CD4-positive, alpha-beta T cell (primary cell): Measurements from ENCODE around the gene TIMD4. TPM values are rescaled to one million over a fixed set of nuclear protein-coding genes. Genes with fewer than 3 reads are reported as not detected.

Source experiments
- ATAC-seq: fragments of 200-7000 bp; cut with Tn5 transposase; one replicate; pipeline ENCODE4 v1.10.0; 2022; ENCODE audit warnings: mild to moderate bottlenecking; ENCODE audit not compliant: poor library complexity
- CTCF ChIA-PET: fragments of 350-600 bp; sonication (Branson Sonifier 250); formaldehyde crosslinking; loops from one replicate; lab custom pipeline; 2021; ENCODE audit warnings: antibody characterized with exemption, inconsistent platforms; lab: Charles Lee
- POLR2A ChIA-PET: fragments of 350-600 bp; sonication (Branson Sonifier 250); formaldehyde crosslinking; loops from one replicate; lab custom pipeline; 2021; ENCODE audit warnings: antibody characterized with exemption, inconsistent platforms; lab: Charles Lee
- DNase-seq, 14 experiments: peaks; one replicate each; pipeline ENCODE4 v3.0.0-alpha.2; 2013 to 2020; ENCODE audit warnings: mixed read lengths in 2 of 14
- H3K27ac ChIP-seq, 2 donors: one replicate each; pipeline versions ENCODE4 v1.5.1 to v1.7.0; 2013; ENCODE audit warnings: low read length in 2 of 2, low read depth in 1 of 2, mild to moderate bottlenecking in 1 of 2
- H3K27me3 ChIP-seq, 2 experiments: 1 replicate in 1 of 2; 2 replicates in 1 of 2; pipeline versions ENCODE4 v1.6.1 to v1.7.0; 2013; ENCODE audit warnings: low read length in 2 of 2, control low read depth in 1 of 2, mild to moderate bottlenecking in 1 of 2, moderate library complexity in 1 of 2; ENCODE audit not compliant: insufficient read depth in 2 of 2, control insufficient read depth in 1 of 2
- H3K36me3 ChIP-seq: one replicate; pipeline ENCODE4 v1.6.1; 2013; ENCODE audit warnings: low read length, control low read depth; ENCODE audit not compliant: insufficient read depth
- H3K4me1 ChIP-seq: one replicate; pipeline ENCODE4 v1.6.1; 2013; ENCODE audit warnings: low read length, control low read depth; ENCODE audit not compliant: insufficient read depth
- H3K4me3 ChIP-seq: one replicate; pipeline ENCODE4 v1.5.1; 2013; ENCODE audit warnings: mild to moderate bottlenecking, low read length, moderate library complexity
- H3K9me3 ChIP-seq, 2 experiments: 1 replicate in 1 of 2; 2 replicates in 1 of 2; pipeline versions ENCODE4 v1.6.1 to v1.7.0; 2013; ENCODE audit warnings: low read length in 2 of 2, mild to moderate bottlenecking in 2 of 2, control low read depth in 1 of 2, moderate library complexity in 1 of 2; ENCODE audit not compliant: control insufficient read depth in 1 of 2, insufficient read depth in 1 of 2
- H3K27ac Mint-ChIP-seq: one replicate; pipeline ENCODE4 v1.8.0; 2020; ENCODE audit warnings: mixed read lengths
- H3K27me3 Mint-ChIP-seq: one replicate; pipeline ENCODE4 v1.8.0; 2021; ENCODE audit warnings: mixed read lengths
- H3K36me3 Mint-ChIP-seq: one replicate; pipeline ENCODE4 v1.8.0; 2021; ENCODE audit warnings: low read depth, mixed read lengths
- H3K4me1 Mint-ChIP-seq: one replicate; pipeline ENCODE4 v1.8.0; 2021; ENCODE audit warnings: low read depth, mixed read lengths
- H3K4me3 Mint-ChIP-seq: one replicate; pipeline ENCODE4 v1.8.0; 2020; ENCODE audit warnings: mild to moderate bottlenecking, mixed read lengths
- H3K9me3 Mint-ChIP-seq: one replicate; pipeline ENCODE4 v1.8.0; 2020; ENCODE audit warnings: mixed read lengths
- intact Hi-C, 2 experiments: fragments of 100-400 bp; cut with DNase I in 1 of 2; cut with micrococcal nuclease in 1 of 2; formaldehyde crosslinking; loops; one replicate each; pipeline versions ENCODE4 v1.15.1 to v1.9.0; 2023 to 2025; cut with DNase I, micrococcal nuclease
- total RNA-seq, 174 experiments: library from RNA in 2 of 174; stranded (reverse) in 2 of 174; gene quantifications; one replicate each; pipeline ENCODE4 v1.2.3 and lab custom pipeline; 2021 to 2026
- TF ChIP-seq, protein P1 (sequence below): fragments of 200-600 bp; IDR thresholded peaks from one replicate; pipeline ENCODE4 v1.8.0; 2022; ENCODE audit warnings: antibody characterized with exemption, mild to moderate bottlenecking

TIMD4 gene
- total RNA-seq, 2 experiments from 2014 or later: 1.6 to 2.0 TPM

DNA sequence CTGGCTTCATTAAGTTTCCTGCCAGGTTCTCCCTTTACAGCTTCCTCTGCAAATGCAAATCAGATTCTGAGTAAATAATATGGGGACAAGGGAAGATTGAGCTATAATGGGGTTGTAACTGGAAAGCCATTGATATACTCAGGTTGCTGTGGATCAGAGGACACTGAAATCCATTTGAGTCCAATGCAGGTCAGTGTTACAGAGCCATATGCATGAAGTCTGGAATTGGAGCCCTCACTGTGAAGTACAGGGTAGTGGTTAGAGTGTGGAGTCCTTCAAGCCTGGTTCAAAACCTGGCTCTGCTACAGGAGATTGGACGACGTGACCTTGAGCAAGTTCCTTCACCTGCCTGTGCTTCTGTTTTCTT lies 48.7 kb downstream of the TIMD4 start:
- Histone ChIP-seq H3K9me3 (no peaks in the 10 kb centered on the region), H3K27me3 (no peaks in the 10 kb centered on the region), H3K27ac (peak overlapping the region; percentile 29 to 76), H3K4me1 (peaks cover 27% of the 10 kb centered on the region), H3K36me3 (no peaks in the 10 kb centered on the region), H3K4me3 (no peak overlapping the region)
- ChIA-PET CTCF (interaction anchor here (1.1 kb wide), 1 partner anchor 20 kb away, joined by 3 read pairs; no protein-coding TSS in a partner anchor), POLR2A (interaction anchor here (0.6 to 1.9 kb wide), 11 partner anchors 10 to 491 kb away, joined by 3 to 17 read pairs (median 4); partner anchors contain the start of gene MED7)
- peak overlapping the region; percentile 52 for H3K4me3 Mint-ChIP-seq
- intact Hi-C loops: no loop called here
- H3K4me1 Mint-ChIP-seq: peaks cover 52% of the 10 kb centered on the region
- no peaks in the 10 kb centered on the region for H3K27me3 Mint-ChIP-seq
- peaks cover 12% of the 10 kb centered on the region for H3K36me3 Mint-ChIP-seq
- TF ChIP-seq, protein P1, sequence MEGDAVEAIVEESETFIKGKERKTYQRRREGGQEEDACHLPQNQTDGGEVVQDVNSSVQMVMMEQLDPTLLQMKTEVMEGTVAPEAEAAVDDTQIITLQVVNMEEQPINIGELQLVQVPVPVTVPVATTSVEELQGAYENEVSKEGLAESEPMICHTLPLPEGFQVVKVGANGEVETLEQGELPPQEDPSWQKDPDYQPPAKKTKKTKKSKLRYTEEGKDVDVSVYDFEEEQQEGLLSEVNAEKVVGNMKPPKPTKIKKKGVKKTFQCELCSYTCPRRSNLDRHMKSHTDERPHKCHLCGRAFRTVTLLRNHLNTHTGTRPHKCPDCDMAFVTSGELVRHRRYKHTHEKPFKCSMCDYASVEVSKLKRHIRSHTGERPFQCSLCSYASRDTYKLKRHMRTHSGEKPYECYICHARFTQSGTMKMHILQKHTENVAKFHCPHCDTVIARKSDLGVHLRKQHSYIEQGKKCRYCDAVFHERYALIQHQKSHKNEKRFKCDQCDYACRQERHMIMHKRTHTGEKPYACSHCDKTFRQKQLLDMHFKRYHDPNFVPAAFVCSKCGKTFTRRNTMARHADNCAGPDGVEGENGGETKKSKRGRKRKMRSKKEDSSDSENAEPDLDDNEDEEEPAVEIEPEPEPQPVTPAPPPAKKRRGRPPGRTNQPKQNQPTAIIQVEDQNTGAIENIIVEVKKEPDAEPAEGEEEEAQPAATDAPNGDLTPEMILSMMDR: no peak
- ATAC-seq (no peak), DNase-seq (no peak)
- H3K9me3 Mint-ChIP-seq: peaks cover 6% of the 10 kb centered on the region
- peak overlapping the region; percentile 89 for H3K27ac Mint-ChIP-seq

DNA sequence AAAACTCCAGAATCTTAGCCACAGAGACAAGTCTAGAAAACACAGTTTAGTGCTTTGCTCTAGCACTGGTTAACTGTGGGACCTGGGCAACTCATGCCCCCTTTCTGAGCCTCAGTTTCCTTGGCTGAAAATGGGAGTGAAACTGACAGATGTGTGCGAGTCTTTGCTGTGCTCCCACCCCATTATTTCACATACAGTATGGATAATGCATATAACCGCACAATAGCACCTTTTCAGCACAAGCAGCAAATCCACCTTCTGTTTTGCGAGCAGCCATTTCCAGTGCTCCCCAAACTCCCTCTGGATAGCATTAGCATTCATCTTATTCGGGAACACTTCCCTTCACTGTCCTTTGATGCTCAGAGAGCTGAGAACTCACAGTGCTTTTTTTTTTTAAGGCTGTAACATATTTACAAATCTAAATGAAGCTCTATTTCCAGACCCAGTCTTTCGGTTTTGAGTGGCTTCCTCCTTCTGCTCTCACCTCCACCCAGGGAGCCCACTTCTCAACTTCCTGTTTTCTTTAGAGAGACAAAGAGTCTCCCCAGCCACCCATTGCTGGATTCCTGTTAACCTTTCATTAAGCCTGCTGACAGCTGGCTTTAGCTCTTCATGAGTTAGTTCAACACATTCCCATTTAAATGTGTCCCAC lies 49.2 kb downstream of the TIMD4 start:
- no peaks in the 10 kb centered on the region for H3K27me3 Mint-ChIP-seq
- peak overlapping the region; percentile 89 for H3K27ac Mint-ChIP-seq
- ChIA-PET CTCF (interaction anchor here (1.1 kb wide), 1 partner anchor 21 kb away, joined by 3 read pairs; no protein-coding TSS in a partner anchor), POLR2A (interaction anchor here (0.6 to 1.9 kb wide), 11 partner anchors 9 to 490 kb away, joined by 3 to 17 read pairs (median 4); partner anchors contain the start of gene MED7)
- H3K27me3 ChIP-seq: no peaks in the 10 kb centered on the region
- intact Hi-C loops: no loop called here
- TF ChIP-seq, protein P1: no peak
- H3K9me3 ChIP-seq: no peaks in the 10 kb centered on the region
- H3K27ac ChIP-seq: peak overlapping the region; percentile 29 to 76
- H3K4me1 ChIP-seq: peaks cover 27% of the 10 kb centered on the region
- H3K9me3 Mint-ChIP-seq: peaks cover 6% of the 10 kb centered on the region
- H3K4me1 Mint-ChIP-seq: peaks cover 47% of the 10 kb centered on the region
- ATAC-seq: peak; percentile 67
- H3K36me3 Mint-ChIP-seq: peaks cover 12% of the 10 kb centered on the region
- H3K4me3 ChIP-seq: peak overlapping the region; percentile 5
- no peaks in the 10 kb centered on the region for H3K36me3 ChIP-seq
- peak in 9 of 14 experiments; percentile 8 to 81 (median 39) for DNase-seq
- H3K4me3 Mint-ChIP-seq: peak overlapping the region; percentile 52

DNA sequence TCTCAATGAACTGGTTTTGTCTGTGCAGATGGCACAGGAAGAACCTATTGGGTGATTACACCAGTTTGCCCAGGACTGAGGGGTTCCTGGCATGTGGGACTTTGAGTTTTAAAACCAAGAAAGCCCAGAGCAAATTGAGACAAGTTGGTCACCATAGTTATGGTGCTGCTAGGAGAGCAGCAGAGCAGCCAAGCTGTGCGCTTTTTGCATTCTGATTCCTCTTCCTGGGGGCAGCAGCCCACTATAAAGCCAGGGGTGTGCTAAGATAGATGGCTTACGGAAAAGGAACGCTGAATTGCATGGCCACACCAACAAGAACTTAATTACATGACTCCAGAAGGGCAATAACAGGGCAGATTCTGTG lies 49.7 kb downstream of the TIMD4 start:
- CTCF ChIA-PET: no interaction called here
- H3K27ac ChIP-seq: peak overlapping the region; percentile 29 to 76

More for the DNA sequence above, 49.7 kb downstream of the TIMD4 start:
- TF ChIP-seq, protein P1: no peak
- Histone ChIP-seq H3K9me3 (no peaks in the 10 kb centered on the region), H3K36me3 (no peaks in the 10 kb centered on the region), H3K4me1 (peaks cover 27% of the 10 kb centered on the region), H3K4me3 (no peak overlapping the region), H3K27me3 (no peaks in the 10 kb centered on the region)
- no peak for ATAC-seq
- intact Hi-C loops: no loop called here
- POLR2A ChIA-PET: interaction anchor here (0.9 to 1.9 kb wide), 8 partner anchors 9 to 229 kb away, joined by 3 to 17 read pairs (median 4); partner anchors contain the start of gene MED7
- Mint-ChIP-seq H3K4me1 (peaks cover 42% of the 10 kb centered on the region), H3K9me3 (peaks cover 6% of the 10 kb centered on the region), H3K36me3 (peaks cover 12% of the 10 kb centered on the region), H3K27ac (peak overlapping the region; percentile 89), H3K27me3 (no peaks in the 10 kb centered on the region), H3K4me3 (no peak overlapping the region)
- no peak for DNase-seq
